ENCODE measurements around the gene CDH18. TPM values are rescaled to one million over a fixed set of nuclear protein-coding genes. Genes with fewer than 3 reads are reported as not detected.

Gene CDH18
- total RNA-seq, 1 experiment from 2014 or later = not detected

DNA sequence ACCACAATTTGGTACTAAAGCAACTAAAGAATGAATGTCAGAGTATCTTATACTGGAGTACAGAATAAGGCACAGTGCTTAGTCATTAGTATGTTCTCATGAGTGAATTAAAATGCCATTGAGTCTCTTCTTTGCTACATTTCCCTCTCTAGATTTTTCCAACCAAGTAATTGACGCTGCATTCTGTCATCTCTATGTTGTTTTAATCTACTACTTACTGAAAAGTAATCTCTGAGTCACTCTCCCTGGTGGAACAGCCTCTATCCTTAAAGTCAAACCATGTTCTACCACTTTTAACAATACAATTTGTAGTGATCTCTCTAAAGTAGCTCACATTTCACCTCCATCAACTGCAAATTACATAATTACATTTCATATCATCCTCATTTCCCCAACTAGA lies 495.1 kb downstream of the CDH18 start:
- Histone ChIP-seq H3K27me3 (ENCODE audit: insufficient read depth, low read length) (no peaks in the 10 kb centered on the region), H2AFZ (ENCODE audit: low read depth, low read length, poor library complexity, severe bottlenecking) (no peak overlapping the region), H3K9me2 (ENCODE audit: insufficient read depth) (no peaks in the 10 kb centered on the region), H3K36me3 (ENCODE audit: control insufficient read depth in 1 of 2, insufficient read depth in 2 of 2, low read length in 2 of 2) (no peaks in the 10 kb centered on the region), H3K4me3 (replicated peaks in 1 of 2; ENCODE audit: low read depth in 1 of 2, low read length in 2 of 2) (no peak overlapping the region), H3K4me2 (ENCODE audit: low read length) (no peak overlapping the region), H4K20me1 (ENCODE audit: insufficient read depth) (no peaks in the 10 kb centered on the region), H3K9me3 (ENCODE audit: control insufficient read depth in 1 of 2, insufficient read depth in 1 of 2, low read depth in 1 of 2, low read length in 2 of 2) (peaks cover 5 to 19% of the 10 kb centered on the region in 2 experiments; a peak in 3 of 4 replicates), H3K27ac (ENCODE audit: low read depth, low read length) (no peak overlapping the region), H3K4me1 (ENCODE audit: control insufficient read depth in 1 of 2, insufficient read depth in 2 of 2, low read length in 2 of 2) (no peaks in the 10 kb centered on the region), H3K79me2 (ENCODE audit: insufficient read depth, low read length) (no peaks in the 10 kb centered on the region), H3K9ac (ENCODE audit: low read length) (no peak overlapping the region)
- ChIA-PET POLR2A (no interaction called here), CTCF (no interaction called here), RAD21 (ENCODE audit: low non-redundant PET in 1 of 2, low total read pairs in 2 of 2, uncharacterized antibody in 2 of 2, unreplicated experiment in 2 of 2) (no interaction called here)
- no TSS peak for BruUV-seq (replicated peaks)
- TF ChIP-seq EZH2phosphoT487 (IDR thresholded peaks at IDR 0.05; ENCODE audit: borderline replicate concordance) (no peak), REST (IDR thresholded peaks at IDR 0.05; ENCODE audit: low read depth) (no peak)
- ATAC-seq = no peak
- intact Hi-C loops (cut with micrococcal nuclease) = no loop called here
- no peak for DNase-seq (ENCODE audit: low read depth, low spot score)

DNA sequence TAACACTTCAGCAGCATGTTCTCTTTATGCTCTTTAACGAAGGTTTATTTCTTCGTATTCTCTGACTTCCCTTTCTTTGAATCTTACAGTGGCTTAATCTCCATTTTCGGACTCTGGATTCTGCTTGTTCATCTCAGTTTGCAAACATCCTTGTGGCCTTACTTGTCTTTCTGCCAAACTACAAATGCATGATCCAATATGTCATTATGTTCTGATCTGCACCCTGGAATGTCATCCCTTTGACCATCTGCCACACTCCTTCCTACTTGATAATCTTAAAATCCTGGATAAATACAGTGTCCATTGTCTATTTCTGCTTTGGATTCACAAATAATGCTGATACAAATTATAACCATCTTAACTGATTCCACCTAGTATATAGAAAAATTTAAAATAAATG lies 499.2 kb downstream of the CDH18 start:
- no peak for DNase-seq (ENCODE audit: low read depth, low spot score)
- H4K20me1 ChIP-seq (ENCODE audit: insufficient read depth) = no peaks in the 10 kb centered on the region
- BruUV-seq (replicated peaks) = no TSS peak
- no peak overlapping the region for H2AFZ ChIP-seq (ENCODE audit: low read depth, low read length, poor library complexity, severe bottlenecking)
- RAD21 ChIA-PET (ENCODE audit: low non-redundant PET in 1 of 2, low total read pairs in 2 of 2, uncharacterized antibody in 2 of 2, unreplicated experiment in 2 of 2) = no interaction called here
- H3K36me3 ChIP-seq (ENCODE audit: control insufficient read depth in 1 of 2, insufficient read depth in 2 of 2, low read length in 2 of 2) = no peaks in the 10 kb centered on the region
- H3K4me3 ChIP-seq (replicated peaks in 1 of 2; ENCODE audit: low read depth in 1 of 2, low read length in 2 of 2) = no peak overlapping the region
- intact Hi-C loops (cut with micrococcal nuclease) = no loop called here
- peaks cover 6 to 12% of the 10 kb centered on the region in 2 experiments; a peak in 3 of 4 replicates for H3K9me3 ChIP-seq (ENCODE audit: control insufficient read depth in 1 of 2, insufficient read depth in 1 of 2, low read depth in 1 of 2, low read length in 2 of 2)
- H3K79me2 ChIP-seq (ENCODE audit: insufficient read depth, low read length) = no peaks in the 10 kb centered on the region
- H3K27ac ChIP-seq (ENCODE audit: low read depth, low read length) = no peak overlapping the region
- CTCF ChIA-PET = no interaction called here
- H3K27me3 ChIP-seq (ENCODE audit: insufficient read depth, low read length) = no peaks in the 10 kb centered on the region
- POLR2A ChIA-PET = no interaction called here
- H3K4me2 ChIP-seq (ENCODE audit: low read length) = no peak overlapping the region
- H3K9ac ChIP-seq (ENCODE audit: low read length) = no peak overlapping the region
- H3K9me2 ChIP-seq (ENCODE audit: insufficient read depth) = no peaks in the 10 kb centered on the region
- H3K4me1 ChIP-seq (ENCODE audit: control insufficient read depth in 1 of 2, insufficient read depth in 2 of 2, low read length in 2 of 2) = no peaks in the 10 kb centered on the region
- ATAC-seq = no peak
- no peak for TF ChIP-seq SIN3A (IDR thresholded peaks at IDR 0.05; ENCODE audit: low read depth)
- no peak for TF ChIP-seq YY1 (IDR thresholded peaks at IDR 0.05; ENCODE audit: extremely low read depth, insufficient replicate concordance, low read depth, low read length)
- no peak for TF ChIP-seq JUND (IDR thresholded peaks at IDR 0.05)
- TF ChIP-seq ZNF274 (IDR thresholded peaks at IDR 0.05; ENCODE audit: low read depth, low read length) = no peak
- no peak for TF ChIP-seq FOSL1 (IDR thresholded peaks at IDR 0.05; ENCODE audit: low read depth)
- TF ChIP-seq MAX (IDR thresholded peaks at IDR 0.05) = no peak
- no peak for TF ChIP-seq ELF1 (IDR thresholded peaks at IDR 0.05; ENCODE audit: borderline replicate concordance, low read depth)
- TF ChIP-seq ZBTB33 (IDR thresholded peaks at IDR 0.05; ENCODE audit: extremely low read depth, insufficient replicate concordance, low read length) = no peak
- TF ChIP-seq SP1 (IDR thresholded peaks at IDR 0.05; ENCODE audit: low read depth) = no peak
- no peak for TF ChIP-seq CBX3 (IDR thresholded peaks at IDR 0.05; ENCODE audit: low read depth)
- TF ChIP-seq RAD21 (IDR thresholded peaks at IDR 0.05; ENCODE audit: low read depth) = no peak
- TF ChIP-seq EZH2 (IDR thresholded peaks at IDR 0.05) = no peak
- no peak for TF ChIP-seq TCF7L2 (IDR thresholded peaks at IDR 0.05; ENCODE audit: borderline replicate concordance, extremely low read depth, insufficient read depth, insufficient read length)
- TF ChIP-seq CEBPB (IDR thresholded peaks at IDR 0.05; ENCODE audit: low read depth) = no peak
